Measurements from ENCODE around the gene ARHGEF7. TPM values are rescaled to one million over a fixed set of nuclear protein-coding genes. Genes with fewer than 3 reads are reported as not detected.

Gene ARHGEF7
- total RNA-seq, 1 donor from 2014 or later = 57.5 TPM

DNA sequence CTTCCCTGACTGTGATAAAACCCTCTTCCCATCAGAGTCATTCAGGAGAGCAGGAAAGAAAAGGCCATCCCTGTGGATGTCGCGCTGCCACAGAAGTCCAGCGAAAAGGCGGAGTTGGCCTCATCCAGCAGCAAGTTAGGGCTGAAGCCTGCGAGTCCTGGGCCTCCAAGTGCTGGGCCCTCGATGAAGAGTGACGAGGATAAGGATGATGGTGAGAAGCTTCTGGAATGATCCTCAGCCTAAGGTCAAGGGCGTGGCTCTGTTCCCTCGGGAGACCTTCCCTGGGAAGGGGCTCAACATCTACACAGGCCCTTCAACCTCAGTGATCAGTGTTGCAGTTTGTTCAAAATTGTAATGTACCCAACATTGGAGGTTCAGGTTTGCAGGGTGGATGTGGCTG lies 227.6 kb downstream of the ARHGEF7 start:
- DNase-seq (ENCODE audit: extremely low spot score in 2 of 2) = peak; percentile 32 to 82
- Histone ChIP-seq H3K36me3 (no peaks in the 10 kb centered on the region), H3K27me3 (no peaks in the 10 kb centered on the region), H3K27ac (no peak overlapping the region), H3K9me3 (no peaks in the 10 kb centered on the region), H3K4me3 (no peak overlapping the region), H3K4me1 (no peaks in the 10 kb centered on the region)
- TF ChIP-seq, protein P1, sequence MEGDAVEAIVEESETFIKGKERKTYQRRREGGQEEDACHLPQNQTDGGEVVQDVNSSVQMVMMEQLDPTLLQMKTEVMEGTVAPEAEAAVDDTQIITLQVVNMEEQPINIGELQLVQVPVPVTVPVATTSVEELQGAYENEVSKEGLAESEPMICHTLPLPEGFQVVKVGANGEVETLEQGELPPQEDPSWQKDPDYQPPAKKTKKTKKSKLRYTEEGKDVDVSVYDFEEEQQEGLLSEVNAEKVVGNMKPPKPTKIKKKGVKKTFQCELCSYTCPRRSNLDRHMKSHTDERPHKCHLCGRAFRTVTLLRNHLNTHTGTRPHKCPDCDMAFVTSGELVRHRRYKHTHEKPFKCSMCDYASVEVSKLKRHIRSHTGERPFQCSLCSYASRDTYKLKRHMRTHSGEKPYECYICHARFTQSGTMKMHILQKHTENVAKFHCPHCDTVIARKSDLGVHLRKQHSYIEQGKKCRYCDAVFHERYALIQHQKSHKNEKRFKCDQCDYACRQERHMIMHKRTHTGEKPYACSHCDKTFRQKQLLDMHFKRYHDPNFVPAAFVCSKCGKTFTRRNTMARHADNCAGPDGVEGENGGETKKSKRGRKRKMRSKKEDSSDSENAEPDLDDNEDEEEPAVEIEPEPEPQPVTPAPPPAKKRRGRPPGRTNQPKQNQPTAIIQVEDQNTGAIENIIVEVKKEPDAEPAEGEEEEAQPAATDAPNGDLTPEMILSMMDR (IDR thresholded peaks at IDR 0.05) = no peak
- no peak for TF ChIP-seq POLR2A (IDR thresholded peaks at IDR 0.05)
- no peak for TF ChIP-seq POLR2AphosphoS5 (IDR thresholded peaks at IDR 0.05; ENCODE audit: insufficient read depth in 1 of 2, low read depth in 1 of 2)
- intact Hi-C loops (cut with DNase I) = no loop called here

DNA sequence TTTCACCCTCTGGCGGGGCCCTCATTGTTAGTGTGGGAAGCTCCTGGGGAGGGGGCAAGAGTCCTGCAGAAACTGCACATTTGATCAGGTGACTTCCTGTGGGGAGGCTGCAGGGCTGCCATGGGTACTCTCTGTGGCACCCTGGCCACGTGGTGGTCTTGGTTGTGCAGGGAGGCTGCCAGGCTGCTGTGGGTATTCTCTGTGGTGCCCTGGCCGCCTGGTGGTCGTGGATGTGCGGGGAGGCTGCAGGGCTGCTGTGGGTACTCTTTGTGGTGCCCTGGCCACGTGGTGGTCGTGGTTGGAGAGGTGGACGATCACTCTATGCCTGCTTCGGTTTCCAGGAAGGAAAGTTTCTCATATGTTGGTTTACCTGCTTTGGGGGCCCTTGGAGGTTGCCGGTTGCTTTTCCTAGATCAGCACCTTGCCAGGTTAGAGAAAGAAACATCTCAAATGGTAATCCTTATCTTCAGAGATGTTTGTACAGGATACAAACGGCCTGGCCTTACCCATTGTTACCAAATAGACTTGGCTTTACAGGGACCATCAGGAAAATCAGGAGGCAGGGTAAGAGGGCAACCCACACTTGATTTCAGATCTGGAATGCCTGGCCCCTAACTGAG lies 228.2 kb downstream of the ARHGEF7 start:
- TF ChIP-seq POLR2A (IDR thresholded peaks at IDR 0.05) (no peak), POLR2AphosphoS5 (IDR thresholded peaks at IDR 0.05; ENCODE audit: insufficient read depth in 1 of 2, low read depth in 1 of 2) (no peak)
- TF ChIP-seq, protein P1 (IDR thresholded peaks at IDR 0.05) = no peak
- no peak overlapping the region for H3K4me3 ChIP-seq
- H3K27ac ChIP-seq = no peak overlapping the region
- peak; percentile 56 to 74 for DNase-seq (ENCODE audit: extremely low spot score in 2 of 2)
- no peaks in the 10 kb centered on the region for H3K27me3 ChIP-seq
- no peaks in the 10 kb centered on the region for H3K4me1 ChIP-seq
- no peaks in the 10 kb centered on the region for H3K9me3 ChIP-seq
- intact Hi-C loops (cut with DNase I) = no loop called here
- no peaks in the 10 kb centered on the region for H3K36me3 ChIP-seq

GRCh38 chr13:111344471-111345191 lies 229.5 kb downstream of the ARHGEF7 start:
- Histone ChIP-seq H3K27ac (no peak overlapping the region), H3K9me3 (no peaks in the 10 kb centered on the region), H3K27me3 (no peaks in the 10 kb centered on the region), H3K36me3 (no peaks in the 10 kb centered on the region), H3K4me1 (no peaks in the 10 kb centered on the region), H3K4me3 (no peak overlapping the region)
- TF ChIP-seq POLR2AphosphoS5 (IDR thresholded peaks at IDR 0.05; ENCODE audit: insufficient read depth in 1 of 2, low read depth in 1 of 2) = no peak
- TF ChIP-seq POLR2A (IDR thresholded peaks at IDR 0.05) = no peak
- DNase-seq (ENCODE audit: extremely low spot score in 2 of 2) = peak; percentile 69 to 74
- intact Hi-C loops (cut with DNase I) = no loop called here

DNA sequence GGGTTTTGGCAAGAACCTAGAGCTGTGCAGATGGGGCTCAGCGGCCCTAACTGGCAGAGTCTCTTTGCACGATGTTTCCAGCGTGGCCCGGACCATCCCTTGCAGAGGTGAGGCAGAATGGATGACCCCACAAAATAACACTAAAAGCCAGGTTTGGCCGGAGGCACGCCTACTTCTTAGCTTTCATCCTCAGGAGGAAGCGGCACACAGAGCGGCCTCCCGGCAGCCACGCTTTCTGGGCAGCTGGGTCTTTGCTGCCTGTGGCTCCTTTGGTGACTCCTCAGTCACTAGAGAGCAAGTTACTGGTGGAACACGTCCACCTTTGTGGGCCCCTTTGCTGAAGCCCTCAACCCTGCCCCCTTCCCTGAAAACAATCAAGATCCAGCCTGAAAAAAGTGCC lies 230.6 kb downstream of the ARHGEF7 start:
- Histone ChIP-seq H3K27ac (no peak overlapping the region), H3K36me3 (no peaks in the 10 kb centered on the region), H3K9me3 (no peaks in the 10 kb centered on the region), H3K4me3 (no peak overlapping the region), H3K4me1 (no peaks in the 10 kb centered on the region), H3K27me3 (no peaks in the 10 kb centered on the region)
- peak in 1 of 2 donors; percentile 77 for DNase-seq (ENCODE audit: extremely low spot score in 2 of 2)
- intact Hi-C loops (cut with DNase I) = no loop called here
- no peak for TF ChIP-seq POLR2AphosphoS5 (IDR thresholded peaks at IDR 0.05; ENCODE audit: insufficient read depth in 1 of 2, low read depth in 1 of 2)
- TF ChIP-seq, protein P1 (IDR thresholded peaks at IDR 0.05) = no peak

DNA sequence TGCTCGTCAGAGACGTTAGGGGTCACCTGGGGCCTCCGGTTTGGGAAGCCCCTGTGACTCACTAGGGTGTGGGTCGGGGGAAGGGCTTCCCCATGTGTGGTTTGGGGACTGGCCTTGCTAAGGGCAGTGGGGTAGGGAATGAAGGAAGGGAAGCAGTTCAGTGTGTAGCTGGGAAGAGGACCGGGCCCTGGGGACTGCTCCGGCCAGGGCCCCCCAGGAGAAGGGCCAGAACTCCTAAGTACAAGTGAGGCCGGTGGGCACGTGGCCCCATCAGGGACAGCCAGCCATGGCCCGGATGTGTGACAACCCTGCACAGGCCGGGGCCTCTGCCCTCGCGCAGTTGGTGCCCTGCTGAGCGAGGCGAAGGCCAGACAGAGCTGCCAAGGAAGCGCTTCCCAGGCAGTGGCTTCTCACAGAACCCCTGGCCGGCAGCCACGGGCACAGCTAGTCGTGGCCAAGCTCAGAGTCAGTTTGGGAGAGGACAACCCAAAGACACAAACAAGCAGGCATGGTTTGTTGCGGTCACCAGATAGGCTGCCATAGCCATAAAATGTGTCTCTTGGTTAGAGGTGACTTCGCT lies 231.1 kb downstream of the ARHGEF7 start:
- Histone ChIP-seq H3K4me1 (no peaks in the 10 kb centered on the region), H3K9me3 (no peaks in the 10 kb centered on the region), H3K36me3 (no peaks in the 10 kb centered on the region), H3K27me3 (no peaks in the 10 kb centered on the region), H3K27ac (no peak overlapping the region), H3K4me3 (no peak overlapping the region)
- TF ChIP-seq, protein P1 (IDR thresholded peaks at IDR 0.05) = no peak
- no peak for TF ChIP-seq POLR2AphosphoS5 (IDR thresholded peaks at IDR 0.05; ENCODE audit: insufficient read depth in 1 of 2, low read depth in 1 of 2)
- no peak for TF ChIP-seq POLR2A (IDR thresholded peaks at IDR 0.05)
- DNase-seq (ENCODE audit: extremely low spot score in 2 of 2) = peak; percentile 29 to 40
- intact Hi-C loops (cut with DNase I) = no loop called here

All from vagina (tissue), 2 donors.